ENCODE measurements around the gene ARHGDIB.

DNA sequence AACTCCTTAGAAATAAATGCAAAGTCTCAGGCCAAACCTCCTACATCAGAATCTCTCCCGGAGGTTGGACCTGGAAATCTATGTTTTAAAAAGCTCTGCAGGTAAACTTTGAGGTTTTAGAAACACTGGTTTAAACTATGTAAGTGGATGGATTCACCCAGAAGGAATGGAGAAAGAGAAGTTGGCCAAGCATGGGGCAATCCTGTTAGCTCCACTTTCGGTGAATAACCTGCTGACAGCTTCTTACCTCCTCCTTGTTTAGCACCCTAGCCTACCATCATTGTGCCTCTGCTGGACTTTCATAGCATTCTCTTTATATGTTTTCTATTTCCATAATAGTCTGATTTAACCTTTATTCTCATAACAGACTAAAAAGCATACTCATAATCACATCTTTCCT, 3.0 kb upstream of the ARHGDIB start:
- TF ChIP-seq, protein P1, sequence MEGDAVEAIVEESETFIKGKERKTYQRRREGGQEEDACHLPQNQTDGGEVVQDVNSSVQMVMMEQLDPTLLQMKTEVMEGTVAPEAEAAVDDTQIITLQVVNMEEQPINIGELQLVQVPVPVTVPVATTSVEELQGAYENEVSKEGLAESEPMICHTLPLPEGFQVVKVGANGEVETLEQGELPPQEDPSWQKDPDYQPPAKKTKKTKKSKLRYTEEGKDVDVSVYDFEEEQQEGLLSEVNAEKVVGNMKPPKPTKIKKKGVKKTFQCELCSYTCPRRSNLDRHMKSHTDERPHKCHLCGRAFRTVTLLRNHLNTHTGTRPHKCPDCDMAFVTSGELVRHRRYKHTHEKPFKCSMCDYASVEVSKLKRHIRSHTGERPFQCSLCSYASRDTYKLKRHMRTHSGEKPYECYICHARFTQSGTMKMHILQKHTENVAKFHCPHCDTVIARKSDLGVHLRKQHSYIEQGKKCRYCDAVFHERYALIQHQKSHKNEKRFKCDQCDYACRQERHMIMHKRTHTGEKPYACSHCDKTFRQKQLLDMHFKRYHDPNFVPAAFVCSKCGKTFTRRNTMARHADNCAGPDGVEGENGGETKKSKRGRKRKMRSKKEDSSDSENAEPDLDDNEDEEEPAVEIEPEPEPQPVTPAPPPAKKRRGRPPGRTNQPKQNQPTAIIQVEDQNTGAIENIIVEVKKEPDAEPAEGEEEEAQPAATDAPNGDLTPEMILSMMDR (IDR thresholded peaks at IDR 0.05) = no peak
- TF ChIP-seq POLR2A (IDR thresholded peaks at IDR 0.05) (no peak), POLR2AphosphoS5 (IDR thresholded peaks at IDR 0.05) (no peak)

Data from transverse colon (tissue), 4 donors.